Left renal pelvis (tissue), 4 donors: Measurements from ENCODE around the gene TMEM80. TPM values are rescaled to one million over a fixed set of nuclear protein-coding genes. Genes with fewer than 3 reads are reported as not detected.
"Not testable (repeated sequence)": the region's sequence is repeated elsewhere in the genome, so short reads cannot be mapped to it uniquely, and the experiment has no call there.

Experiments
- DNase-seq, 4 donors: peaks; one replicate each; pipeline ENCODE4 v3.0.0-alpha.2; 2013; ENCODE audit warnings: low read depth in 4 of 4, low spot score in 3 of 4
- polyA plus RNA-seq, 4 donors: library from polyadenylated mRNA; unstranded; fragments of 120-200 nt; gene quantifications; one replicate each; pipeline ENCODE4 v1.2.1, GENCODE V29; 2013; ENCODE audit not compliant: insufficient read length in 4 of 4

The TMEM80 gene
- polyA plus RNA-seq, 4 donors: 26.8 to 59.8 (median 37.1) TPM

DNA sequence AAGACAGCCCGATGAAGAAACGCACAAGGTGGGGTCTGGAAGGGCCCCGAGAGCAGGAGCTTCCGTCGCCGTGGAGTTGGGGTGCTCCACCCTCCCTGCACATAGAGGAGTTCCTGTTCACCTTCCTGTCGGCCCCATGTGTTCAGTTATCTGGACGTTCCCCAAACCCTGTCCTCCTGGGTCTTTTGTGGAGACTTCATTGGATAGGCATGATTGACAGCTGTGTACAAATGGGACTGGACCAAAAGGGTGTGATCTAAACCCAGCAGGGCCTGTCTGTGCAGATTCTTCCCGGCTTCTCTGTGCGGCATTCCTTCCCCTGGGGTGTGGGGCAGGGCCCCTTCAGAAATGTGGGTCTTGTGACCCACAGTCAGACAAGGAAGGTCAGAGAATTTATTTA, 42.3 kb downstream of the TMEM80 start:
- not testable (repeated sequence) for DNase-seq

GRCh38 chr11:742156-742546, 46.5 kb downstream of the TMEM80 start:
- no peak for DNase-seq

- DNase-seq: no peak
Measured at GRCh38 chr11:742571-743201, 47.1 kb downstream of the TMEM80 start.

GRCh38 chr11:745428-745827, 49.8 kb downstream of the TMEM80 start:
- DNase-seq: no peak

DNA sequence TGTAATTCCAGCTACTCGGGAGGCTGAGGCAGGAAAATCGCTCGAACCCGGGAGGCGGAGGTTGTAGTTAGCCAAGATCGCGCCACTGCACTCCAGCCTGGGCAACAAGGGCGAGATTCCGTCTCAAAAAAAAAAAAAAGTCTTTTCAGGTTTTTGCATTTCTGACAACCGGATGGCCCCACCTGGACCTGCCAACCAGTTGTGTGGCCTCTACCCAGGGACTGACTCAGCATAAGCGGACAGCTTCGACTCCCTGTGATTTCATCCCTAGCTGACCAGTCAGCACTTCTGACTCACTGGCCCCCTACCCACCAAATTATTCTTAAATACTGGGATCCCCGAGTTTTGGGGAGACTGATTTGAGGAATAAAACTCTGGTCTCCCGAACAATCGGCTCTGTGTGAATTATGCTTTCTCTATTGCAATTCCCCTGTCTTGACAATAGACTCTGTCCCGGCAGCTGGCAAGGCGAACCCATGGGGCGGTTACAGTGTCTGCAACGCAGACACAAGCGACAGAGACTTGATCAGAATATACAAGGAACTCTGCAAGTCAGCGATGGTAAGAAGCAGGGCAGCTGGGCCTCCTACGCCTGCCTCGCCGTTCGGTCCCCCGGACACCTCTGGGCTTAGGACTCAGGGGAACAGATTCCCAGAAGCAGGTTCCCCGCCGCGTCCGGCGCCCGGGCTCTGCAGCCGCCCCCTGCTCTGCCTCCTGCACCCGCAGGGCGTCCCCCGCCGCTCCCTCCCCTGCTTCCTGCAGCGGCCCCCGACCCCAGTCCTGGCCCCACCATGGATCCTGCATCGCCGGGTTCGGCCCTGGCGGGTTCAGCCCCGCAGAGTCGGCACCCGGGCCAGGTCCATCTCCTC, 50.9 kb downstream of the TMEM80 start:
- no peak for DNase-seq

DNA sequence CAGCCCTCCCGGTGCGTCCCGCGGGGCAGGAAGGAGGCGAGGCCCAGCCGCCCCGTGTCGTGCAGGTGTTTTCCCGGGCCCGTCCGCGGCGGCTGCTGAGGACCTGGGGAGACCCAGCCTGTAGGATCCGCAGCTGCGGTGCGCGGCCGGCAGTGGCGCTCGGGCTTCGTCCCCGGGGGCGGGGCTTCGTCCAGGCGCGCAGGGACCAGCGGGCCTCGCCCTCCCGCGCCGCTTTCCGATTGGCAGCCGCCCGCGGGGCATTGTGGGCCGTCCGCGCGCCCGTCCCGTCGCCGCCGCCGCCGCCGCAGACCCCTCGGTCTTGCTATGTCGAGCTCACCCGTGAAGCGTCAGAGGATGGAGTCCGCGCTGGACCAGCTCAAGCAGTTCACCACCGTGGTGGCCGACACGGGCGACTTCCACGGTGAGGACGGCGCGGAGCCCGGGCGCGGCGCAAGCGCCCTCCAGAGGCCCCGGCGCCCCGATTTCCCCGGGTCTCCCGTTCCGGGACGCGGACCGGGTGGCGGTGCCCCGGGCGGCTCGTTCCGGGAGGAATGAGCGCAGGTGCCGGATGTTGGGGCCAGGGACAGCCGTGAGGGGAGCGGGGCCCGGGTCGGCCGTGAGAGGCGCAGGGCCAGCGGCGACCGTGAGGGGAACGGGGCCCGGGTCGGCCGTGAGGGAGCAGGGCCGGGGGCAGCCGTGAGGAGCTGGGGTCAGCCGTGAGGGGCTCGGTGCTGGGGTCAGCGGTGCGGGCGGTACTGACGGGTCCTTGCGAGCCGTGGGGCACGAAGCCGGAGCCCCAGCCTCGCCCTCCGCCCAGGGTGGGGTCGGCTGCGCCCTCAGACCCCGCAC, 51.8 kb downstream of the TMEM80 start, which contains the start of gene TALDO1:
Gene TALDO1, plus strand, starts transcription at position 307 of the 849 bp plus-strand sequence. Its CDS starts 18 bp downstream, at position 325.
- DNase-seq: peak; percentile 59 to 78 (median 70)

DNA sequence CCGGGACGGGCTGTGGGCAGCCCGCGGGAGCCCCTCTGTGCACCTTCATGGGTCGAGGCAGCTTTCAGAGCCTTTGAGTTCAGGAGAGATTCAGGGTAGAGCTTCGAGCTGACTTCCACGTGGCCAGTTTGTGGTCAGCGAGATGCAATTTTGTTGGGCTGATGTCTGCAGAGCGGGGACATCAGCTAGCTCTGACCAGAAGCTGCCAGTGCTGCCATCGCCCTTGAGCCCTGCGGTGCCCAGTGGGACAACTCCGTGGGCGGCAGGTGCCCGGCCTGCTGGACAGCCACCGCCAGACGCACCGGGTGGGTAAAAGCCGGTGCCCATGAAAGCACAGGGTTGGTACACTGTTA, 52.4 kb downstream of the TMEM80 start:
- no peak for DNase-seq

DNA sequence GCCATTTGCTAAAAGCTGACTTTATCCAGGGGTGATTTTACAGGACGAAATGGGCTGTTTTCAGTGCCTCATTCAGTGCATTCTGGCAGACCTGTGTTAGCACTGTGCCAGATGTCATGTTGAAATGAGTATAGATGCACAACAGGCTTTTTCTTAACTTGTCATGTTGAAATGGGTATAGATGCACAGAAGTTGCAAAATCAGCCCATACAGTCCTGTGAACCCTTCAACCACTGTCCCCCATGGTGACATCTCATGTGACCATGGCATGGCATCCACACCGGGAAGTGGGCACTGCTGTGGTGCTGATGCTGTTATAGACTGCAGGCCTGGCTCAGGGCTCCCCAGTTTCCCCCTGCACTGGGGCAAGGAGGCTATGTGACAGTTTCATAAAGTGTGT, 54.1 kb downstream of the TMEM80 start:
- DNase-seq: no peak

Other genes with a start within 250 kb of the TMEM80 start
- gene PTDSS2, start 245.5 kb upstream of the TMEM80 start, polyA plus RNA-seq: 10 to 100 TPM; 22.9 to 46.4 (median 31.0) TPM
- gene RNH1, start 188.6 kb upstream of the TMEM80 start, polyA plus RNA-seq: 100 to 1,000 TPM in 1 of 4 donors, 10 to 100 TPM in 3; 75.4 to 108 (median 87.4) TPM
- 10 to 100 TPM; 30.9 to 55.9 (median 41.2) TPM for gene HRAS, start 160.2 kb upstream of the TMEM80 start, polyA plus RNA-seq
- gene LRRC56, start 158.3 kb upstream of the TMEM80 start, polyA plus RNA-seq: 1 to 10 TPM; 1.4 to 6.6 (median 3.2) TPM
- gene LMNTD2, start 135.1 kb upstream of the TMEM80 start, polyA plus RNA-seq: 1 to 10 TPM in 3 of 4 donors, under 1 TPM in 1; 0.75 to 7.5 (median 2.8) TPM
- 10 to 100 TPM in 3 of 4 donors, 1 to 10 TPM in 1; 6.0 to 69.8 (median 35.6) TPM for gene RASSF7, start 134.8 kb upstream of the TMEM80 start, polyA plus RNA-seq
- gene PHRF1, start 119.3 kb upstream of the TMEM80 start, polyA plus RNA-seq: 10 to 100 TPM; 17.5 to 30.4 (median 18.9) TPM
- 10 to 100 TPM in 1 of 4 donors, 1 to 10 TPM in 3; 4.6 to 14.7 (median 8.5) TPM for gene IRF7, start 79.9 kb upstream of the TMEM80 start, polyA plus RNA-seq
- 10 to 100 TPM in 3 of 4 donors, 1 to 10 TPM in 1; 2.1 to 50.6 (median 33.0) TPM for gene CDHR5, start 70.9 kb upstream of the TMEM80 start, polyA plus RNA-seq
- 1 to 10 TPM in 2 of 4 donors, under 1 TPM in 1, not detected in 1; 0.47 to 3.1 (median 1.4) TPM for gene SCT, start 68.6 kb upstream of the TMEM80 start, polyA plus RNA-seq
- 1 to 10 TPM in 3 of 4 donors, under 1 TPM in 1; 0.35 to 5.0 (median 1.6) TPM for gene DRD4, start 58.5 kb upstream of the TMEM80 start, polyA plus RNA-seq
- 10 to 100 TPM; 35.3 to 53.0 (median 45.3) TPM for gene DEAF1, start 594 bp upstream of the TMEM80 start, polyA plus RNA-seq
- 100 to 1,000 TPM in 2 of 4 donors, 10 to 100 TPM in 1, 1 to 10 TPM in 1; 3.8 to 190 (median 89.3) TPM for gene EPS8L2, start 10.4 kb downstream of the TMEM80 start, polyA plus RNA-seq
- gene TALDO1, start 51.6 kb downstream of the TMEM80 start, polyA plus RNA-seq: 100 to 1,000 TPM in 3 of 4 donors, 10 to 100 TPM in 1; 97.0 to 148 (median 132) TPM
- gene GATD1, start 81.7 kb downstream of the TMEM80 start, polyA plus RNA-seq: 100 to 1,000 TPM in 1 of 4 donors, 10 to 100 TPM in 3; 48.2 to 109 (median 59.7) TPM
- 1 to 10 TPM in 1 of 4 donors, under 1 TPM in 3; 0.49 to 1.5 (median 0.59) TPM for gene CEND1, start 94.3 kb downstream of the TMEM80 start, polyA plus RNA-seq
- gene SLC25A22, start 102.5 kb downstream of the TMEM80 start, polyA plus RNA-seq: 10 to 100 TPM; 12.3 to 22.0 (median 14.1) TPM
- 10 to 100 TPM in 1 of 4 donors, 1 to 10 TPM in 3; 8.1 to 17.2 (median 8.6) TPM for gene PIDD1, start 109.4 kb downstream of the TMEM80 start, polyA plus RNA-seq
- 1,000 to 10,000 TPM in 2 of 4 donors, 100 to 1,000 TPM in 2; 912 to 1,248 (median 1,002) TPM for gene RPLP2, start 114.2 kb downstream of the TMEM80 start, polyA plus RNA-seq
- 10 to 100 TPM; 30.5 to 92.4 (median 44.1) TPM for gene PNPLA2, start 123.1 kb downstream of the TMEM80 start, polyA plus RNA-seq
- gene CRACR2B, start 132.1 kb downstream of the TMEM80 start, polyA plus RNA-seq: 10 to 100 TPM in 3 of 4 donors, 1 to 10 TPM in 1; 3.6 to 20.3 (median 11.3) TPM
- 100 to 1,000 TPM; 124 to 228 (median 174) TPM for gene CD151, start 137.1 kb downstream of the TMEM80 start, polyA plus RNA-seq
- 100 to 1,000 TPM in 1 of 4 donors, 10 to 100 TPM in 3; 75.4 to 128 (median 87.2) TPM for gene POLR2L, start 146.7 kb downstream of the TMEM80 start, polyA plus RNA-seq
- gene TSPAN4, start 147.0 kb downstream of the TMEM80 start, polyA plus RNA-seq: 100 to 1,000 TPM in 1 of 4 donors, 10 to 100 TPM in 3; 57.4 to 142 (median 71.4) TPM
- 100 to 1,000 TPM; 100 to 123 (median 106) TPM for gene CHID1, start 215.0 kb downstream of the TMEM80 start, polyA plus RNA-seq
- gene AP2A2, start 230.1 kb downstream of the TMEM80 start, polyA plus RNA-seq: 100 to 1,000 TPM in 3 of 4 donors, 10 to 100 TPM in 1; 65.5 to 128 (median 107) TPM